Activated CD8-positive, alpha-beta memory T cell treated with anti-CD3 and anti-CD28 coated beads, Interleukin-2, amount 50 U/mL, for 48 hours (primary cell): ENCODE results near the gene LURAP1L.

Experiments used
- DNase-seq: peaks from one replicate; pipeline ENCODE4 v3.0.0-alpha.2; 2020

LURAP1L gene

DNA sequence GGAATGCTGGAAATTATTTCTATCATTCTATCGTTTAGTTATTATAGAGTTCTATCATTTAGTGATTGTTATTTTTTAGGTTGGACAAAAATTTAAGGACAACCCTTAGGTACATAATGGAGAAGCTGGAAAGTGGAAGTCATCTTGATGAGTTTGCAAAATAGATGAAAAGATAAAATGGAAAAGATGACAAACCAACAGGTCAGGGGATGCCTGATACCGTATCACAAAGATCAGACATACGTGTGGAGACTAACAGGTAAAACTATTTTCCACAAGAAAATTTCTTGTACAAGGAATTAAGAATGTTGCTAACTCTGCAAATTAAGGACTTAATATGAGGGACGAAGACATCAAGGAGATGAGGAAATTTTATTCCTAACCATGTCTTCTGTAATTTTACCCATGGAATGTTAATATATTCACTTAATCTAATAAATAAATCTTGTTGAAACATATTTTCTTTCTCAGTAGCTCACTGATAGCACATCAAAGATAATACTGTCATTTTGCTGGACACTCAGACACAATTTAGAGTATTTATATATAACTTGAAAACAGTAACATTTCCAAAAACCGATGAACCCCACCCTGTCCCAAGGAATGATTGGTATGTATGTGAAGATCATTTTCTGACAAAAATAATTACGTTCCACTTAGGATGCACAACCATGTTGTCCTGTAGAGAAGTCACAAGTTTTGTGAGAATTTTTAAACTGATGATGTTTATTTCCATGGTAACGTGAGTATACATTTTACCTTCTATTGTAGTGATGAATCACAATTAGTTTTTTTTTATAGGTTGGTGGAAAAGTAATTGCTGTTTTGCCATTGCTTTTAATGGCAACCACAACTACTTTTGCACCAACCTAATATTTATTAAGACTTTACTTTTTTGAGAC is 2.6 kb downstream of the LURAP1L start:
- no peak for DNase-seq

DNA sequence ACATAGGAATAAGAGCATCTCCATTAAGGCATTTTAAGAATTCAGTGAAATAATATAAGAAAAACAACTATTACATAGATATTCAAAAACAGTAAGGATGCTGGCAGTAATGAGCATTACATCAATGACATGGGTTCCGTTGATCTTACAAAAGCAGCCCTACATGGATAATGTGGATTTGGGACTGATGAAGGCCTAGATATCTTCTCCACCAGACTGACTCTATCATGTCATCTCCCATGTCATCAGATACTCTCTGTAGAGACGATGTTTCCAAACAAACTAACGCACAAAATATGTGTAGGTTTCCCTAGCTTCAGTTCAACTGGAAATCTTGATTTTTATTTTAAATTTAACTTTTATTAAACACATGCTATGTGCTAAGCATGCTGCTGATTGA is 3.6 kb downstream of the LURAP1L start:
- DNase-seq, result no peak

DNA sequence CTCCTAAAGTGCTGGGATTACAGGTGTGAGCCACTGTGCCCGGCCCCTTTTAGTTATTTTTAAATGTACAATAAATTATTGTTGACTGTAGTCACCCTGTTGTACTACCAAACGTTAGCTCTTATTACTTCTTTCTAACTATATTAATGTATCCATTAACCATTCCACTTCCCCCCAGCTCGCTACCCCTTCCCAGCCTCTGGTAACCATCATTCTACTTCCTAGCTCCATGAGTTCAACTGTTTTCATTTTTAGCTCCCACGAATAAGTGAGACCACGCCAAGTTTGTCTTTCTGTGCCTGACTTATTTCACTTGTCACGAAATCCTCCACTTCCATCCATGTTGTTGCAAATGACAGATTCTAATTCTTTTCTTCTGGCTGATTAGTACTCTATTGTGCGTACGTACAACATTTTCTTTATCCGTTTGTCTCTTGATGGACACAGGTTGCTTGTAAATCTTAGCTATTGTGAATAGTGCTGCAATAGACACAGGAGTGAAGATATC is 6.5 kb downstream of the LURAP1L start:
- no peak for DNase-seq

DNA sequence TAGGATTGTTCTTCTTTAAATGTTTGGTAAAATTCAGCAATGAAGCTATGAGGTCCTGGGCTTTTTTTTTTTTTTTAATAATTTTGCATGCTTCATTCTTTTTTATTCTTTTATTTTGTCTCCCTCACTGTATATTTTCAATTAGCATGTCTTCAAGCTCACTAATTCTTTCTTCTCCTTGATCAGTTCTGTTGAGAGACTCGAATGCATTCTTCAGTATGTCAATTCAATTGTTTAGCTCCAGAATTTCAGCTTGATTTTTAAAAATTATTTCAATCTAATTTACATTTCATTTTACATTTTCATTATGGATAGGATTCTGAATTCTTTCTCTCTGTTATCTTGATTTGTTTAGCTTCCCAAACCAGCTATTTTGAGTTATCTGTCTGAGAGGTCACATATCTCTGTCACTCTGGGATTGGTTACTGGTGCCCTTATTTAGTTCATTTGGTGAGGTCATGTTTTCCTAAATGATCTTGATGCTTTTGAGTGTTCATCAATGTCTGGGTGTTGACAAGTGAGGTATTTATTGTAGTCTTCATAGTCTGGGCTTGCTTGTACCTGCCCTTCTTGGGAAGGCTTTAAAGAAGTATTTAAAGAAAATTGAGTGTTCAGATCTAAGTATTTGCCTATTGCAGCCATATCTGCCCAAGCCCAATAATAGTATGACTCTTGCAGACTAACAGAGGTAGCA is 9.1 kb downstream of the LURAP1L start:
- DNase-seq, result no peak

DNA sequence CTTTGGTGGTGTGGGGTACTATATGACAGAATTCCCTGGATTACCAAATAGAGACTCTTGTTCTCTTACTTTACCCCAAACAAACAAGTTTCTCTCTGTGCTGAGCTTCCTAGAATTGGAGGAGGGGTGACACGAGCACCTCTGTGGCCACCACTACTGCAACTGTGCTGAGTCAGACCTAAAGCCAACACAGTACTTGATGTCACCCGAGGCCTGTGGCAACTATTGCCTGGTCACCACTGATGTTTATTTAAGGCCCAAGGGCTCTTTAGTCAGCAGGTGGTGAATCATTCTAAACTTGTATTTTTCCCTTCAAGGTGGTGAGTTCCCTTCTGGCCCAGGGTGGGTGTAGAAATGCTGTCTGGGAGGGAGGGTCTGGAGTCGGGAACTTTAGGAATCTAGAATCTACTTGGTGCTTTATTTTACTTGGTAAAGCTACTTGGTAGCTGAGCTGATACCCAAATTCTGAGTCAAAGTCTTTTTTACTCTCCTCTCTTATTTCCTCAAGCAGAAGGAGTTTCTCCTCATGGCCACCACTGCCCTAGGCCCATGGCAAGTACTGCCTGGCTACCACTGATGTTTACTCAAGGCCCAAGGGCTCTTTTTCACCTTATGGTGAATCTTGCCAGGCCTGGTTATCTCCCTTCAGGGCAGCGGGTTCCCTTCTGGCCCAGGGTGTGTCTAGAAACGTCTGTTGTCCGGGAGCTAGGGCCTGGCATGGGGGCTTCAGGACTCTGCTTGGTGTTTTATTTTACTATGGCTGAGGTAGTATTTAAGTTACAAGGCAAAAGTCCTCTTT is 9.8 kb downstream of the LURAP1L start:
- DNase-seq, result no peak

DNA sequence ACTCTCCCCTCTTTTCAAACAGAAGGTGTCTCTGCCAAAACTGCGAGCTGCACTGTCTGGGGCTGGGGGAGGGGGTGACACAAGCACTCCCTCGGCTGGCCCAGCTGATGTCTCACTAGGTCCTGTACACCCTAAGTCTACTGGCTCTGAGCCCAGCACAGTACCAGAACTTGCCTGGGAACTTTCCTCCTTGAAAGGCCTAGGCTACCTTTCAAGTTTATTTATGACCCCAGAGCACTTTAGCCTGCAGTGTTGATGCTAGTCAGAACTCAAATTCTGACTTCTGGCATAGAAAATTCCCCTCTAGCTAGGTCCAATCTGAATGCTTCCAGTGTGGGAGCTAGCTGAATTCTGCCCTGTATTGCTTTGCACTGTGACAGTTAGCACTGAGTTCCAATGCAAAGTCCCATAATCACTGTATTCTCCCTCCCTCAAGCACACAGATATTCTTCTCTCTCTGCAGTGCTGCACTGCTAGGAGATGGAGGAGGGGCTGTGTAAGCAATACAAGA is 10.5 kb downstream of the LURAP1L start:
- no peak for DNase-seq

DNA sequence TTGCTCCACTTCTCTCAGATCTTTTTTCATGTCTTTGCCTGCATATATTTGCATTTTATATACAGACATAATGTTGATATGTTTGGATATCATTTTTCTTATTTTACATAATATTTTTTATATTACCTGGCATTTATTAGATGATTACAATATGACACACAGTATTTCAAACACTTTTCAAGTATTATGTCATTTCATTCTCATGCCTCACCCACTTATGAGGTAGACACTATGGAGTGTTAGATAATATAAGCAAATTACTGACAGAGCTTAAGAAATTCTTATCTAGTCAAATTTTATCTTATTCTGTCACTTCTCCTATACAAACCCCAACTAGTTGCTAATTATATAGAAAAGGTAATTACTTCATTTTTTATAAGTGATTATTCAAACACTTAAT is 11.1 kb downstream of the LURAP1L start:
- DNase-seq, result no peak

DNA sequence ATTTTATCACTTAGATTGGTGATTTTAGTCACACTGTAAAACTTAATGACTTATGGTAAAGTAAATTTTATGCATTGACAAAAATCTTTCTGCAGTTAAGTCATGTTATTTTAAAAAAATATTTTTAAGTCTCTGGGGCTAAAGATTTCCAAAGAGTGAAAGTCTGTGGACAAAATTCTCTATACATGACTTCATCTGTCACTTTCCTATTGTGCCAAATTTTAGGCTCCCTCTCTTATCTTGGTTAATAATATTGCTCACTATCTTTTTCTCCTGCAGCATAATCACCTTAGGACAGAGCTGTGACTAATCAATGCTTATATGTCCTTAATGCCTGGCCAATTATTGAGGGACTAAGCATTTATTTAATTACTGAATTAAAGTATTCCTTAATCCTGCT is 15.2 kb downstream of the LURAP1L start:
- no peak for DNase-seq

DNA sequence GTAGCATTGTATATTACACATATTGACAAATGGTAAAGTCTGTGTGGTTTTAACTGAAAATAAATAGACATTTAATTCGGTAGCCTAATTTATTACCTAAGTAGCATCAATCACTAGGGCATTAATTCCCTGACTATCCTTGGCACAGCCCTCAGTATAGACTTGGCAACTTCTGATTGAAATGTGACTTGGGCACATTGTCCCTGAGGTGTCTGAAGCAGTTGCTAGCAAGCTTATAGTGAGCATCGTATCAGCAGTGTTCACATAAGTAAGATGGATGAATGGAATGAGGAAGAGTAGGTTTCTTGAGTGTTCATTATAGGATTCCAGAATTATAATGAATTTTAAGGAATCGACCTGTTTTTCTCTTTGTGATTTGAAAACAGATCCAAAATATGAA is 16.1 kb downstream of the LURAP1L start:
- no peak for DNase-seq

DNA sequence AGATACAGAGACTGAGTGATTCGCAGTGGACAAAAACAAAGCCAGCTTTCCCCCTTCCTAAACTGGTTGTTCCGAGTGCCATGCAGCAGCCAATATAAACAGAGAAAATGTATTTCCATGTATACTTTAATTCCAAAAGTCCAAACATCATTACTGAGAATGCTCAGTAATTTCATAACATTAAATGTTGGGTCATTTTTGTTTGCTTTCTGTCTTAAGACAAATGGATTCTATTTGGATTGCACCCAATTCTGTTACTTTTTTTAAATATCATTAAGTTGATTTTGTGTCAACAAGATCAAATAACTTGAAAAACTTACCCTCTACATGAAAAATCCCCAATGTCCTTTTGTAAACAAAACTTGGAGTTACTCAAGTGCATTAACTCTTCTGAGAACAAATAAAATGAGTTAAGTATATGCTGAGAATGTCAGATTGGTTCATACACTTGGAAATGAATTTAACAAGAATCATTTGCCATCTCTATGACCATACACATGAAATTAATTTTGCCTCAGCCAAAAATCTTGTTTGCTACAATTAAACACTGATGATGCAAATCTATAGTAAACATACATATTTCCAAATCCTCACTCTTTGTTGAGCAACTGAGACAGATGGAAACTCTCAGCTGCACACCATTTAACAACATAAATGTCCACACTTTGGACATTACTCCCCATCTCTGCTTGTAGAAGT is 19.4 kb downstream of the LURAP1L start:
- no peak for DNase-seq

DNA sequence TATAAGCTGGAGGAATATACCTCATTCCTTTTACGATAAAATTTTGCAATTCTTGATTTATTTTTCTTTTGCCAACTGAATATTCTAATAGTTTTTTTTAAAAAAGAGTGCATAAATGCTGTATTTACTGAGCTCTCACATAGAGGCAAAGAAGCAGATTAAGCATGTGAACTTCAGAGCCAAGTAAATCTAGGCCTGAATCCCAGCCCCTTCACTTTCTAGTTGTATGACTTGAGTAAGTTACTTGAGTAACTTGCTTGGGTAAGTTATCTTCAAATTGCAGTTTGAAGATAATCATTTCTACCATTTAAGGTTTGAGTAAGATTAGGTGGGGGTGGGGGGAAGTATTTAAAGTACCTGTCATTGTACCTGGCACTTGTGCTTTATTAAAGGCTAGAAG is 21.8 kb downstream of the LURAP1L start:
- no peak for DNase-seq

DNA sequence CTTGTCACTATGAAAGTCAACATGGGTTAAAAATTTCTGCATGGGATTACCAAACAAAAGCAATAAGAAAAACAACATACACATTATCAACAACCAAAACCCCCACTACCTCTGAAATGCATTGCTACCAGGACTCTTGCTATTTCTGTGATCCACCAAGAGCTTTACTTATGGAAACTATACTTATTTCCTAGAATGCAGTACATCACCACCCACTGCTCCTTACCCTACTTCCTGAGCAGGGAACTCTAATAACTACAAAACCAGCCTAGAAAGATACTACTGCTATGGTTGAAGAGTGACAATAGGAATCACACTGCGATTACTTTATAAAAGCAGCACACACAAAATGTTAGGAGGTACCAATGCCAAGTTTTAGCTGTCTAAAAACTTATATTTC is 22.2 kb downstream of the LURAP1L start:
- no peak for DNase-seq

DNA sequence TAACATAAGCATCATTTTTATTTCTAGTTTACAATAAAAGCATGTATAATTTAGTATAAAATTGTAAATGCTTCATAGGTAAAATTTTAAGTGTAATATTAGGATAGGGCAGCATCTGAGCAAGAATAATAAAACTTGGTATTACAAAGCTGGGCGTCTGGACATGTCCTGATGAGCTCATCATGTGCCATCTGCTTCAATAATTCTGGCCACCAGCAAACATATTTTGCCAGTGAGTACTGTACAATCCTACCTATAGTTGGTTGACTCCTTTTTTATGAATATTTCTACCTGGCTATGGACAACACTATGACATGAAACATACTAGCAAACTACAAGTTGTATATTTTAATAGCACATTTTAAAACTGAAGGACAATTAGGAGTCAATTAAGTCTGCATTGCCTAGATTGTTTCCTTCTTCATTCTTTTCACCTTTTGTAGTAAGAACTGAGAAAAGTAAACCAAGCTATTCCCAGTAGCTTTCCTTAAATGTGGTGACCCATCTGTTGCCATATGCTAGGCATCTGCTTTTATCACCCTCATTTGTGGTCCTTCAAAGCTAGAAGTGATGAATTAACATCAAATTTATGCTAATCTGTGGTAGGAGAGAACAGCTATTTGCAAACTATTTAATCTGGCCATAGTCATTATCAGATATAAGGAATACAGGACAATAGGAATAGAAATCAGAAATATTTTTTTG is 23.4 kb downstream of the LURAP1L start:
- no peak for DNase-seq

DNA sequence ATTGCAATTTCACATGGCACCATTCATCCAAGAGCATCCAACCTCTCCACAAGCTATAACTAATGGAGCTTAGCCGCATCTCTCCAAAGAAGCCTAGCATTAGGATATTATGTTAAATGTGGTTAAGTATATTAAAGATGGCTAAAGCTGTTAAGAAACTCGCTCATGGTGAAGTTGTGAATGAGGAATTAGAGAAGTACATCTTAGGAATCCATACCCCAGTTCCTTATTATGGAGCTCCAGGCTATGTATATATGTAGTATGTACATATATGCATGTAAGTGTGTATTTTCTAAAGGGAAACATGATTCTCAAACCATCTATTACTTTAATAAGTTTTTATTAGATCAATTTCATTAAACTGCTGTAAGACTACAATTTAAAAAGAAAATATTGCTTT is 26.4 kb downstream of the LURAP1L start:
- no peak for DNase-seq

DNA sequence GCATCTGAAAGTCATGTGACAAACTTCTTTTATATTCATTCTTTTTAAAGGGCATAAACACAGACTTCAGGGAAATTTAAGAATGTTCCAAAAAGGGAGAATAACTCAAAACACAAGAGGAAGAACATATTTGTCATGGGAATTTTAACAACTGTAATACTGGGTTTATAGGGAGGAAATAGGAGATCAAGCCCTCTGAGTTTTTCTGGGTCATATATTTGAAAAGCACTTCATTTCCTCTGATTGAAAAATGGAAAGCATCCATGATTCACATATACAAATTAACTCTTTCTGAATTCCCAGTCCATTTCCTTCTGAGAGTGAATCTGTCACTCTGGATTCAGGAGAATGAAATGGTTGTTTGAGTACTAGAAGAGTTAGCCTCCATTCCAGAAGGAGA is 26.8 kb downstream of the LURAP1L start:
- DNase-seq, result no peak

DNA sequence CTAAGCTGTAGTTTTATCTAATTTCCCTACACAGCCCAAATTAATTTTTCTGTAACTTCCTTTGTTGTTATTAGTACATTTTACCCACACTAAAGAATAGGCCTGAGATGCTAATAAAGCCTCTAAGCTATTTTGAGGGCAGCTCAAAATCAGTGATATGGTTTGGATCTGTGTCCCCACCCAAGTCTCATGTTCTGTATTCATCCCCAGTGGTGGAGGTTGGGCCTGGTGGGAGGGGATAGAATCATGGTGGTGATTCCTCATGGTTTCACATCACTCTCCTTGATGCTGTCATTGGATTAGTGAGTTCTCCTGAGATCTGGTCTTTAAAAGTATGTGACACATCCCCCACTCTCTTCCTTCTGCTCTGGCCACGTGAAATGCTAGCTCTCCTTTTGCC is 27.3 kb downstream of the LURAP1L start:
- no peak for DNase-seq

DNA sequence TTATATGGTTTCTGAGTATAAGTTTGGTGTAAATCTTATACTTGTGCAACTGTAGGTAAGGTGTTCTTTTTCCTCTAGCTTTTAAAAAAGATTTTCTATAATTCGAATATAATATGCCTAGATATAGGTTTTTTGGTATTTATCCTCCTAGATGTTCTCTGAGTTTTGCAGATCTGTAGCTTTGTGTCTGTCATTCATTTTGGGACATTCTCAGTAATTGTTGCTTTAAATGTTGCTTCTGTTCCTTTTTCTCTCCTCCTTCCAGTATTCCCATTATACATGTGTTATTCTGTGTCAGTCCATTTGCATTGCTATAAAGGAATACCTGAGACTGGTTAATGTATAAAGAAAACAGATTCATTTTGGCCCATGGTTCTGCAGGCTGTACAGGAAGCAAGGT is 33.7 kb downstream of the LURAP1L start:
- no peak for DNase-seq

DNA sequence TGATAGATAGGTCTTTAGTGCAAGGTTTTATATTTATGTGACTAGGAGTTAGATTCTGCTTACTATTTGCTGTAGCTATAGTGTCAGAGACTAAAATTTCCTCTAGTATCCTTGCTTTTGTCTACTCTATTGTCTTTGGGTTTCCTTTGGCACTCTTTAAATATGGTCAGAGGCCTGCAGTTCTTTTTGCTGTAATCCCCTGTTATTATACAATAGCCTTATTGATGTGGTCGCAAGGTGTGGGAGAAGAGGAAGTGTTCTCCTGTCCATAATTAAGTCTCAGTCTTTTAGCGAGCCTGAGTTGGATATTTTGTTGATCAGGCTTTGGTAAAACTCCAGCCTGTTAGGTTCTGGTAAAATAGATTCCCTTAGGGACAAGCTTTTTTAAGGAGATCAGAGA is 34.9 kb downstream of the LURAP1L start:
- DNase-seq, result no peak

DNA sequence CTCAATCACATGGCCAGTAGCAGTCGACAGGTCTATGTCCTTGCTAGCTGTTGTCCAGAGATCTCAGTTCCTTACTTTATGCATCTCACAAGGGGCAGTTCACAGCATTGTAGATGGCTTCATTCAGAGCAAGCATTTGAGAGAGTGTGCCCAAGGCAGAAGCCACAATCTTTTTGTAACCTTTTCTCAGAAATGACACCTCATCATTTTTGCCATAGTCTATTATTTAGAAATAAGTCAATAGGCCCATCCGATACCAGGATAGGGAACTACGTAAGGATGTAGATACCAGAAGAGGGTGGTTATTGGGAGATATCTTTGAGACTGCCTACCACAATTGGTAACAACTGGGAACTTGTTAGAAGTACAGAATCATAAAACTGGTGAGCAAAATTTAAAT is 37.1 kb downstream of the LURAP1L start:
- DNase-seq, result no peak

DNA sequence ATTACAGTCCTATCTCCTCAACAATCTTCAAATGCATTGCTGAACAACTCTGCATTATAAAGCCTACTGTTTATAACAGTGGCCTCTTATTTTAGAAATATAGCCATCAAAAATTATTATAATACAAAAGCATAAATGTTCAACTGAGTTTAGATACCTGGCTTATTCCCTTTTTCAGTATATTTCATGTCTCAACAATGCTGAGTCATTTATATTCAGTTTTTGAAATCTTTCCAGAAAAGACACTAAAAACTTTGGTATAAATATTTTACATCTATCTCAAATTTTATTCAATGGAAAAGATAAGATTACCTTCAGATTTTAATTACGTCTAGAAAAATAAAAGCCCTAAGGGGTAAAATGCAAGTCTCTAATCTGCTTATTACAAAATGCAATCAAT is 37.9 kb downstream of the LURAP1L start:
- no peak for DNase-seq

DNA sequence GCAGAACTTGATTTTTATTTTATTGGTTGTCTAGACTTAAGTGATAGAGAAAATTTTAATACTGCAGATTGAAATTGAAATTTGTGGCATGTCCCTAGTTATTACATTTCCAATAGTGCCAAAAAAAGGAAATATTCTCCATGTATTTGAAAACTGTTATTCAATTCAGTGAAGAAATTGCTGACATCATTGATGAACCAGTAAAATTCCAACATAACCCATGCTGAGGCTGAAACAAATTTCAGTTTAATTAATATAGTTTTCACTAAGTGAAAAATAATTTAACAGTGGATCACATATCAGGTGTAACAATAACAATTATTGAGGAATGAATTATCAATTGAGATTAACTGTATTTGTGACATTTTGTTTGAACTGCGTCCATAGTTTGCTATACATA is 38.7 kb downstream of the LURAP1L start:
- DNase-seq, result no peak
